OCI-LY3 (cell line): Measurements from ENCODE around the gene USP53.

ENCODE experiments used
- EZH2phosphoT487 ChIP-seq: fragments of 200-600 bp; shearing (Covaris generic); IDR thresholded peaks from 2 replicates; pipeline ENCODE4 v1.6.1; 2018; ENCODE audit warnings: antibody characterized with exemption, mixed run types, low read depth
- TF ChIP-seq, protein P1 (sequence below): fragments of 200-600, 300-600 bp; sonication (generic); IDR thresholded peaks from 2 replicates; pipeline ENCODE4 v1.5.1; 2014; ENCODE audit warnings: antibody characterized with exemption, low read length, low read depth

GRCh38 chr4:119172223-119172622, 40.3 kb upstream of the USP53 start:
- TF ChIP-seq, protein P1, sequence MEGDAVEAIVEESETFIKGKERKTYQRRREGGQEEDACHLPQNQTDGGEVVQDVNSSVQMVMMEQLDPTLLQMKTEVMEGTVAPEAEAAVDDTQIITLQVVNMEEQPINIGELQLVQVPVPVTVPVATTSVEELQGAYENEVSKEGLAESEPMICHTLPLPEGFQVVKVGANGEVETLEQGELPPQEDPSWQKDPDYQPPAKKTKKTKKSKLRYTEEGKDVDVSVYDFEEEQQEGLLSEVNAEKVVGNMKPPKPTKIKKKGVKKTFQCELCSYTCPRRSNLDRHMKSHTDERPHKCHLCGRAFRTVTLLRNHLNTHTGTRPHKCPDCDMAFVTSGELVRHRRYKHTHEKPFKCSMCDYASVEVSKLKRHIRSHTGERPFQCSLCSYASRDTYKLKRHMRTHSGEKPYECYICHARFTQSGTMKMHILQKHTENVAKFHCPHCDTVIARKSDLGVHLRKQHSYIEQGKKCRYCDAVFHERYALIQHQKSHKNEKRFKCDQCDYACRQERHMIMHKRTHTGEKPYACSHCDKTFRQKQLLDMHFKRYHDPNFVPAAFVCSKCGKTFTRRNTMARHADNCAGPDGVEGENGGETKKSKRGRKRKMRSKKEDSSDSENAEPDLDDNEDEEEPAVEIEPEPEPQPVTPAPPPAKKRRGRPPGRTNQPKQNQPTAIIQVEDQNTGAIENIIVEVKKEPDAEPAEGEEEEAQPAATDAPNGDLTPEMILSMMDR: no peak
- no peak for TF ChIP-seq EZH2phosphoT487
